ENCODE measurements around the gene RAET1L.

GRCh38 chr6:150006961-150007464, 18.3 kb downstream of the RAET1L start:
- TF ChIP-seq, protein P1, sequence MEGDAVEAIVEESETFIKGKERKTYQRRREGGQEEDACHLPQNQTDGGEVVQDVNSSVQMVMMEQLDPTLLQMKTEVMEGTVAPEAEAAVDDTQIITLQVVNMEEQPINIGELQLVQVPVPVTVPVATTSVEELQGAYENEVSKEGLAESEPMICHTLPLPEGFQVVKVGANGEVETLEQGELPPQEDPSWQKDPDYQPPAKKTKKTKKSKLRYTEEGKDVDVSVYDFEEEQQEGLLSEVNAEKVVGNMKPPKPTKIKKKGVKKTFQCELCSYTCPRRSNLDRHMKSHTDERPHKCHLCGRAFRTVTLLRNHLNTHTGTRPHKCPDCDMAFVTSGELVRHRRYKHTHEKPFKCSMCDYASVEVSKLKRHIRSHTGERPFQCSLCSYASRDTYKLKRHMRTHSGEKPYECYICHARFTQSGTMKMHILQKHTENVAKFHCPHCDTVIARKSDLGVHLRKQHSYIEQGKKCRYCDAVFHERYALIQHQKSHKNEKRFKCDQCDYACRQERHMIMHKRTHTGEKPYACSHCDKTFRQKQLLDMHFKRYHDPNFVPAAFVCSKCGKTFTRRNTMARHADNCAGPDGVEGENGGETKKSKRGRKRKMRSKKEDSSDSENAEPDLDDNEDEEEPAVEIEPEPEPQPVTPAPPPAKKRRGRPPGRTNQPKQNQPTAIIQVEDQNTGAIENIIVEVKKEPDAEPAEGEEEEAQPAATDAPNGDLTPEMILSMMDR (IDR thresholded peaks at IDR 0.05) = peak in 7 of 12 donors; percentile 17 to 43 (median 34)
- no peak for TF ChIP-seq POLR2A (IDR thresholded peaks at IDR 0.05)
